OCI-LY1 (cell line): Measurements from ENCODE around the gene SLC27A2.

Experiments used
- EZH2 ChIP-seq: fragments of 200-600 bp; sonication (generic), shearing (Covaris generic); IDR thresholded peaks from 2 replicates; pipeline ENCODE4 v1.8.0; 2017; ENCODE audit warnings: borderline replicate concordance, mixed run types, mild to moderate bottlenecking, antibody characterized with exemption, low read length, moderate library complexity, mixed read lengths
- TF ChIP-seq, protein P1 (sequence below): fragments of 200-600 bp; sonication (generic), shearing (Covaris generic); IDR thresholded peaks from 2 replicates; pipeline ENCODE4 v1.5.1; 2017; ENCODE audit warnings: mild to moderate bottlenecking, antibody characterized with exemption, low read length, moderate library complexity, mixed read lengths

DNA sequence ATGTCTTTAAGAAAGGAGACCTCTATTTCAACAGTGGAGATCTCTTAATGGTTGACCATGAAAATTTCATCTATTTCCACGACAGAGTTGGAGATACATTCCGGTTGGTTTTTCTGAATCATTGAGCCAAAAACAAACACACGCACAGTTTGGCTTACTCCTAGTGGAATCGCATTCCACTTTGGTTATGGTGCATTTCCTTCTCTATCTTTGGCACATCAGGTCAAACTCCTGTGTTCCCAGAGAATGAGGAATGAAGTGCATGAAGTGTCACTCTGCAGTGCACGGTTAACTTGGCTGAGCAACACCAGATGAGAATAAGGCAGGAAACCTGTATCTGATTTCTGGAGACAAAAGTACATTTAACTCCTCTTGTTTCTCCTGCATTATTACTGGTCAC is 45.1 kb downstream of the SLC27A2 start:
- TF ChIP-seq, protein P1, sequence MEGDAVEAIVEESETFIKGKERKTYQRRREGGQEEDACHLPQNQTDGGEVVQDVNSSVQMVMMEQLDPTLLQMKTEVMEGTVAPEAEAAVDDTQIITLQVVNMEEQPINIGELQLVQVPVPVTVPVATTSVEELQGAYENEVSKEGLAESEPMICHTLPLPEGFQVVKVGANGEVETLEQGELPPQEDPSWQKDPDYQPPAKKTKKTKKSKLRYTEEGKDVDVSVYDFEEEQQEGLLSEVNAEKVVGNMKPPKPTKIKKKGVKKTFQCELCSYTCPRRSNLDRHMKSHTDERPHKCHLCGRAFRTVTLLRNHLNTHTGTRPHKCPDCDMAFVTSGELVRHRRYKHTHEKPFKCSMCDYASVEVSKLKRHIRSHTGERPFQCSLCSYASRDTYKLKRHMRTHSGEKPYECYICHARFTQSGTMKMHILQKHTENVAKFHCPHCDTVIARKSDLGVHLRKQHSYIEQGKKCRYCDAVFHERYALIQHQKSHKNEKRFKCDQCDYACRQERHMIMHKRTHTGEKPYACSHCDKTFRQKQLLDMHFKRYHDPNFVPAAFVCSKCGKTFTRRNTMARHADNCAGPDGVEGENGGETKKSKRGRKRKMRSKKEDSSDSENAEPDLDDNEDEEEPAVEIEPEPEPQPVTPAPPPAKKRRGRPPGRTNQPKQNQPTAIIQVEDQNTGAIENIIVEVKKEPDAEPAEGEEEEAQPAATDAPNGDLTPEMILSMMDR: no peak
- no peak for TF ChIP-seq EZH2
